Keratinocyte (primary cell): ENCODE results near the gene MAGEA4. TPM values are rescaled to one million over a fixed set of nuclear protein-coding genes. Genes with fewer than 3 reads are reported as not detected.
A peak's percentile ranks its signal among the peaks of the same experiment; 100 is the strongest.

ENCODE experiments used
- DNase-seq: peaks from one replicate; pipeline ENCODE4 v3.0.0-alpha.2; 2011; ENCODE audit warnings: low read depth, missing footprints, low spot score
- FAIRE-seq: peaks from 2 replicates; lab custom pipeline; 2011; peaks lifted over from hg19 to GRCh38; lab: Jason Lieb, UNC
- H2AFZ ChIP-seq: 2 replicates; pipeline ENCODE4 v1.6.0; 2012; ENCODE audit warnings: low read length, control low read depth, inconsistent platforms; ENCODE audit not compliant: control insufficient read depth
- H3K27ac ChIP-seq: 2 replicates; pipeline ENCODE4 v1.5.1; 2011; ENCODE audit warnings: low read length; ENCODE audit not compliant: control insufficient read depth, insufficient read depth
- H3K27me3 ChIP-seq: 3 replicates; pipeline ENCODE4 v1.6.0; 2011; ENCODE audit warnings: low read length; ENCODE audit not compliant: control insufficient read depth, insufficient read depth; ENCODE audit errors: extremely low read depth
- H3K36me3 ChIP-seq, 2 experiments: 2 replicates in 1 of 2; 3 replicates in 1 of 2; pipeline ENCODE4 v1.5.1; 2011; ENCODE audit warnings: low read length in 2 of 2, mild to moderate bottlenecking in 1 of 2; ENCODE audit not compliant: control insufficient read depth in 2 of 2, insufficient read depth in 2 of 2; ENCODE audit errors: extremely low read depth in 1 of 2
- H3K4me1 ChIP-seq: 3 replicates; pipeline ENCODE4 v1.5.1; 2011; ENCODE audit warnings: low read length; ENCODE audit not compliant: control insufficient read depth, insufficient read depth; ENCODE audit errors: extremely low read depth
- H3K4me2 ChIP-seq: 3 replicates; pipeline ENCODE4 v1.6.0; 2011; ENCODE audit warnings: low read depth, low read length; ENCODE audit not compliant: control insufficient read depth, insufficient read depth; ENCODE audit errors: extremely low read depth
- H3K4me3 ChIP-seq, 3 experiments: fragments of 200-600 bp in 1 of 3; sonication (generic) in 1 of 3; 2 replicates in 2 of 3; 3 replicates in 1 of 3; pipeline ENCODE4 v1.5.1; 2011 to 2016; ENCODE audit warnings: low read length in 3 of 3, mild to moderate bottlenecking in 3 of 3, control low read depth in 2 of 3, inconsistent platforms in 1 of 3, low read depth in 1 of 3, mixed read lengths in 1 of 3, mixed run types in 1 of 3, moderate library complexity in 1 of 3; ENCODE audit not compliant: control insufficient read depth in 2 of 3, insufficient read depth in 2 of 3; ENCODE audit errors: extremely low read depth in 1 of 3
- H3K79me2 ChIP-seq: 2 replicates; pipeline ENCODE4 v1.6.0; 2012; ENCODE audit warnings: low read length; ENCODE audit not compliant: control insufficient read depth, insufficient read depth
- H3K9ac ChIP-seq: 3 replicates; pipeline ENCODE4 v1.6.0; 2011; ENCODE audit warnings: low read length; ENCODE audit not compliant: control insufficient read depth, insufficient read depth; ENCODE audit errors: extremely low read depth
- H3K9me1 ChIP-seq: 3 replicates; pipeline ENCODE4 v1.6.0; 2011; ENCODE audit warnings: low read length; ENCODE audit not compliant: control insufficient read depth, insufficient read depth; ENCODE audit errors: extremely low read depth
- H3K9me3 ChIP-seq: 2 replicates; pipeline ENCODE4 v1.5.1; 2012; ENCODE audit warnings: low read depth, low read length; ENCODE audit not compliant: control insufficient read depth
- H4K20me1 ChIP-seq: 3 replicates; pipeline ENCODE4 v1.6.0; 2011; ENCODE audit warnings: low read length; ENCODE audit not compliant: control insufficient read depth, insufficient read depth; ENCODE audit errors: extremely low read depth
- CTCF ChIP-seq, 3 experiments: IDR thresholded peaks in 1 of 3; conservative IDR thresholded peaks in 1 of 3; optimal IDR thresholded peaks in 1 of 3; 2 replicates in 2 of 3; 3 replicates in 1 of 3; pipeline versions ENCODE3 to v1.5.1; 2011; ENCODE audit warnings: low read length in 3 of 3, mild to moderate bottlenecking in 3 of 3, moderate library complexity in 2 of 3, control low read depth in 1 of 3, inconsistent platforms in 1 of 3; ENCODE audit not compliant: insufficient read depth in 2 of 3; ENCODE audit errors: extremely low read depth in 1 of 3
- EZH2 ChIP-seq: IDR thresholded peaks from one replicate; pipeline ENCODE4 v1.6.1; 2012; ENCODE audit warnings: inconsistent platforms, mild to moderate bottlenecking, low read length, moderate library complexity
- dilution Hi-C: fragments of 300-500 bp; cut with MboI; formaldehyde crosslinking; loops from one replicate; pipeline ENCODE4 v1.7.0; 2020; ENCODE audit warnings: low sequenced_read_pairs; ENCODE audit not compliant: extremely low pct_ligation_motif_present
- polyA plus RNA-seq, 5 experiments: library from polyadenylated mRNA; depleted of rRNA in 3 of 5; stranded (reverse) in 3 of 5; stranded (forward) in 1 of 5; unstranded in 1 of 5; fragments of >200 nt; gene quantifications; 1 replicate in 1 of 5; 2 replicates in 3 of 5; 3 replicates in 1 of 5; pipeline versions ENCODE4 v1.2.1 to v1.2.3, GENCODE V29; 2011 to 2012; ENCODE audit warnings: missing spikeins in 2 of 5, low read depth in 1 of 5, low replicate concordance in 1 of 5

Gene MAGEA4
- polyA plus RNA-seq, 1 donor (not counting 4 experiments of a cell fraction or from before 2014, with no cell fraction given) = not detected

- dilution Hi-C loops = no loop called here
- Histone ChIP-seq H2AFZ (no peak overlapping the region), H3K9me3 (no peaks in the 10 kb centered on the region), H3K9me1 (no peaks in the 10 kb centered on the region), H3K27ac (no peak overlapping the region), H4K20me1 (no peaks in the 10 kb centered on the region), H3K27me3 (no peaks in the 10 kb centered on the region), H3K4me1 (peaks cover 18% of the 10 kb centered on the region), H3K79me2 (no peaks in the 10 kb centered on the region), H3K9ac (no peak overlapping the region), H3K4me2 (no peak overlapping the region), H3K36me3 (no peaks in the 10 kb centered on the region), H3K4me3 (no peak overlapping the region)
- TF ChIP-seq EZH2 (no peak), CTCF (optimal IDR thresholded peaks at IDR 0.05 in 1 of 3, IDR thresholded peaks at IDR 0.05 in 1 of 3, conservative IDR thresholded peaks at IDR 0.05 in 1 of 3; ENCODE audit: extremely low read depth in 1 of 3, insufficient read depth in 2 of 3, low read length in 3 of 3) (no peak)
- DNase-seq (peak; percentile 17), FAIRE-seq (peak; percentile 67)
These were observed 9.7 kb upstream of the MAGEA4 start for GRCh38 chrX:151902813-151903591.

- FAIRE-seq = no peak
- H3K27ac ChIP-seq = no peak overlapping the region
These were observed 7.7 kb upstream of the MAGEA4 start for GRCh38 chrX:151904989-151905388.

More at GRCh38 chrX:151904989-151905388, 7.7 kb upstream of the MAGEA4 start:
- Histone ChIP-seq H3K9ac (no peak overlapping the region), H3K4me2 (no peak overlapping the region), H2AFZ (no peak overlapping the region), H3K27me3 (no peaks in the 10 kb centered on the region), H3K4me1 (peaks cover 18% of the 10 kb centered on the region), H3K9me1 (no peaks in the 10 kb centered on the region), H4K20me1 (no peaks in the 10 kb centered on the region), H3K9me3 (no peaks in the 10 kb centered on the region), H3K4me3 (no peak overlapping the region), H3K79me2 (no peaks in the 10 kb centered on the region), H3K36me3 (no peaks in the 10 kb centered on the region)
- no peak for DNase-seq
- TF ChIP-seq EZH2 (no peak), CTCF (optimal IDR thresholded peaks at IDR 0.05 in 1 of 3, IDR thresholded peaks at IDR 0.05 in 1 of 3, conservative IDR thresholded peaks at IDR 0.05 in 1 of 3; ENCODE audit: extremely low read depth in 1 of 3, insufficient read depth in 2 of 3, low read length in 3 of 3) (no peak)
- dilution Hi-C loops = no loop called here
